Measurements from ENCODE around the gene SRPK1. TPM values are rescaled to one million over a fixed set of nuclear protein-coding genes. Genes with fewer than 3 reads are reported as not detected.

SRPK1 gene
- total RNA-seq, 1 donor: 36.6 TPM

DNA sequence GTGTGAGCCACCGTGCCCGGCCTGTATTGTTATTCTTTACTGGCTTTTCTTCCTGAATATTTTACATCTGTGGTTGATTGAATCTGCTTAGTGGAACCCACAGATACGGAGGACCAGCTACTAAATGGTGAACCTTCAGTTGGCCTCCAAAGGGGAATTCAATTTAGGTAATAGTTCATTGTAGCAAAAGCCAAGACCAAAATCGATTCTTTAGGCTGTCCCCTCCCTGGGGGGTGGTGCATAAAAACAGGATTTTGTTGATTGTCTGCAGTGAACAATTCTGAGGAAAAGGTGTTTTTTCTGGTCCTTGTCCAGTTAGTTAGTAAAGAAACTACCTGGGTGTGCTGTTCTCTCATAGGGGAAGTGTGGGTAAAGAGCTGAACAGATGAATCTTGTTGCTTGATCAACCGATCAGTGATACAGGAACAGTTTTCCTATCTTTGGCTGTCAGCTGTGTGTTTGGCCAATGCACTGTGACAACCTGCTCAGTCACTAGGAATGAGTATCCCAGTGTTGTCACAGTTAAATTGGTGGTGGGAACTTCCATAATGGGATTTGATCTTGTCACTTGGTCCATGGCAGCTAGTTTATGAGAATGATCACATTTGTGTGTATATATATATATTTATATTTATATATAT is 96.2 kb downstream of the SRPK1 start:
- no peaks in the 10 kb centered on the region for H3K9me3 ChIP-seq (ENCODE audit: low read depth, low read length)
- H3K36me3 ChIP-seq (ENCODE audit: insufficient read depth, low read length): no peaks in the 10 kb centered on the region
- no peaks in the 10 kb centered on the region for H3K4me1 ChIP-seq (ENCODE audit: insufficient read depth, low read length)
- no peak overlapping the region for H3K4me2 ChIP-seq (ENCODE audit: insufficient read depth, low read length)
- H3K27me3 ChIP-seq (ENCODE audit: insufficient read depth, low read length): no peaks in the 10 kb centered on the region
- no peaks in the 10 kb centered on the region for H4K20me1 ChIP-seq (ENCODE audit: insufficient read depth, low read length)
- H3K27ac ChIP-seq (ENCODE audit: low read depth, low read length): no peak overlapping the region
- H3K4me3 ChIP-seq (ENCODE audit: insufficient read depth, low read length): no peak overlapping the region
- no peaks in the 10 kb centered on the region for H3K79me2 ChIP-seq (ENCODE audit: insufficient read depth, low read length)
- peak; percentile 47 for DNase-seq (ENCODE audit: insufficient read length, low spot score, missing footprints)
- H2AFZ ChIP-seq (ENCODE audit: low read length): no peak overlapping the region
- TF ChIP-seq, protein P1, sequence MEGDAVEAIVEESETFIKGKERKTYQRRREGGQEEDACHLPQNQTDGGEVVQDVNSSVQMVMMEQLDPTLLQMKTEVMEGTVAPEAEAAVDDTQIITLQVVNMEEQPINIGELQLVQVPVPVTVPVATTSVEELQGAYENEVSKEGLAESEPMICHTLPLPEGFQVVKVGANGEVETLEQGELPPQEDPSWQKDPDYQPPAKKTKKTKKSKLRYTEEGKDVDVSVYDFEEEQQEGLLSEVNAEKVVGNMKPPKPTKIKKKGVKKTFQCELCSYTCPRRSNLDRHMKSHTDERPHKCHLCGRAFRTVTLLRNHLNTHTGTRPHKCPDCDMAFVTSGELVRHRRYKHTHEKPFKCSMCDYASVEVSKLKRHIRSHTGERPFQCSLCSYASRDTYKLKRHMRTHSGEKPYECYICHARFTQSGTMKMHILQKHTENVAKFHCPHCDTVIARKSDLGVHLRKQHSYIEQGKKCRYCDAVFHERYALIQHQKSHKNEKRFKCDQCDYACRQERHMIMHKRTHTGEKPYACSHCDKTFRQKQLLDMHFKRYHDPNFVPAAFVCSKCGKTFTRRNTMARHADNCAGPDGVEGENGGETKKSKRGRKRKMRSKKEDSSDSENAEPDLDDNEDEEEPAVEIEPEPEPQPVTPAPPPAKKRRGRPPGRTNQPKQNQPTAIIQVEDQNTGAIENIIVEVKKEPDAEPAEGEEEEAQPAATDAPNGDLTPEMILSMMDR (IDR thresholded peaks at IDR 0.05; ENCODE audit: extremely low read depth, low read depth, low read length): no peak

DNA sequence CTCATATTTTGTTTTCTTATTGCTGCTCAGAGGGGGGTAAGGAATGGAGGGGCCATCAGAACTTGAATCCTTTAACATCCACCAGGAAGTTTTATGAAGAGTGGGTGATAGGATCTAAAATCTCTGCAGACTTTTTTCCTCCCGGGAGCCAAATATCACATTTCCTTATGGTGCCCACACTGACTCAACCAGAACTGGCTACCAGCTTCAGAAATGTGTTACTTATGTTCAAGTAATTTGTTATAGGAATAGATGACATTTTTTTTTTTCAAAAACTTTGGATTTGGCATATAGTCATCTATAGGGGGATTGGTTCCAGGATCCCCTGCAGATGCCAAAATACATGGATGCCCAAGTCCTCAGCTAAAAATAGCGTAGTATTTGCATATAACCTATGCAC is 97.3 kb downstream of the SRPK1 start:
- H3K27ac ChIP-seq (ENCODE audit: low read depth, low read length): no peak overlapping the region
- H3K4me2 ChIP-seq (ENCODE audit: insufficient read depth, low read length): no peak overlapping the region
- H3K4me3 ChIP-seq (ENCODE audit: insufficient read depth, low read length): no peak overlapping the region
- no peaks in the 10 kb centered on the region for H3K36me3 ChIP-seq (ENCODE audit: insufficient read depth, low read length)
- no peaks in the 10 kb centered on the region for H4K20me1 ChIP-seq (ENCODE audit: insufficient read depth, low read length)
- TF ChIP-seq, protein P1 (IDR thresholded peaks at IDR 0.05; ENCODE audit: extremely low read depth, low read depth, low read length): no peak
- no peak for DNase-seq (ENCODE audit: insufficient read length, low spot score, missing footprints)
- no peak overlapping the region for H2AFZ ChIP-seq (ENCODE audit: low read length)
- H3K79me2 ChIP-seq (ENCODE audit: insufficient read depth, low read length): no peaks in the 10 kb centered on the region
- no peaks in the 10 kb centered on the region for H3K4me1 ChIP-seq (ENCODE audit: insufficient read depth, low read length)
- H3K27me3 ChIP-seq (ENCODE audit: insufficient read depth, low read length): no peaks in the 10 kb centered on the region
- no peaks in the 10 kb centered on the region for H3K9me3 ChIP-seq (ENCODE audit: low read depth, low read length)

DNA sequence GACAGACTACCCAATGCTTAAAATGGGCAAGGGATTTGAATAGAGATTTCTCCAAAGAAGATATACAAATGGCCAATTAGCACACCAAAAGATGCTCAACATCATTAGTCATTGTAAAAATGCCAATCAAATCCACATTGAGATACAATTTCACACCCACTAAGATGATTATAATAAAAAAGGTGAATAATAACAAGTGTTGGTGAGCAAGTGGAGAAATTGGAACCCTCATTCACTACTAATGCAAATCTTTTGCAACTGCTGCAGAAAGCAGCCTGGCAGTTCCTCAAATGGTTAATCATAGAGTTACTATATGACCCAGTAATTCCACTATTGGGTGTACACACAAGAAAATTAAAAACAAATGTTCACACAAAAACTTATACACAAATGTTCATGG is 103.4 kb downstream of the SRPK1 start:
- Histone ChIP-seq H4K20me1 (ENCODE audit: insufficient read depth, low read length) (no peaks in the 10 kb centered on the region), H2AFZ (ENCODE audit: low read length) (no peak overlapping the region), H3K9me3 (ENCODE audit: low read depth, low read length) (peaks cover 2% of the 10 kb centered on the region), H3K4me2 (ENCODE audit: insufficient read depth, low read length) (no peak overlapping the region), H3K79me2 (ENCODE audit: insufficient read depth, low read length) (no peaks in the 10 kb centered on the region), H3K36me3 (ENCODE audit: insufficient read depth, low read length) (no peaks in the 10 kb centered on the region), H3K4me3 (ENCODE audit: insufficient read depth, low read length) (no peak overlapping the region), H3K4me1 (ENCODE audit: insufficient read depth, low read length) (no peaks in the 10 kb centered on the region), H3K27ac (ENCODE audit: low read depth, low read length) (no peak overlapping the region), H3K27me3 (ENCODE audit: insufficient read depth, low read length) (no peaks in the 10 kb centered on the region)
- TF ChIP-seq, protein P1 (IDR thresholded peaks at IDR 0.05; ENCODE audit: extremely low read depth, low read depth, low read length): no peak
- DNase-seq (ENCODE audit: insufficient read length, low spot score, missing footprints): no peak

DNA sequence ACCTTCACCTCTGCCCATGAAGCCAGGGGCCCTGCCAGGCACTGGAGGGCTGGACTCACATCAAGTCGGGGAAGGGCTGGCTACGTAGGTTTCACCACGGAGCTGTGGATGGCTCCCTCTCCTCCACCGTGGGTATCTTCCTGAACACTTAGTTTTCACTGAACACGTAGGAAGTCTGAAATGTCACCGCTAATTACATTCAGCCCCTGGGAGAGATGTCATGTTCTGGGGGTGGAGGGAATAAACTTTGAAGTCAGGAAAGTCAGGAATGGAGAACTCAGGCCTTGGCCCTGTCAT is 109.3 kb downstream of the SRPK1 start:
- Histone ChIP-seq H3K4me1 (ENCODE audit: insufficient read depth, low read length) (peaks cover 4% of the 10 kb centered on the region), H3K4me3 (ENCODE audit: insufficient read depth, low read length) (no peak overlapping the region), H3K27ac (ENCODE audit: low read depth, low read length) (no peak overlapping the region), H3K9me3 (ENCODE audit: low read depth, low read length) (no peaks in the 10 kb centered on the region), H3K4me2 (ENCODE audit: insufficient read depth, low read length) (no peak overlapping the region), H4K20me1 (ENCODE audit: insufficient read depth, low read length) (no peaks in the 10 kb centered on the region), H3K79me2 (ENCODE audit: insufficient read depth, low read length) (no peaks in the 10 kb centered on the region), H2AFZ (ENCODE audit: low read length) (no peak overlapping the region), H3K36me3 (ENCODE audit: insufficient read depth, low read length) (no peaks in the 10 kb centered on the region), H3K27me3 (ENCODE audit: insufficient read depth, low read length) (no peaks in the 10 kb centered on the region)
- peak; percentile 19 for DNase-seq (ENCODE audit: insufficient read length, low spot score, missing footprints)
- TF ChIP-seq, protein P1 (IDR thresholded peaks at IDR 0.05; ENCODE audit: extremely low read depth, low read depth, low read length): no peak

All from osteoblast (primary cell).